Stimulated activated CD8-positive, alpha-beta memory T cell treated with anti-CD3 and anti-CD28 coated beads, Interleukin-15, amount 100 ng/mL, for 24 hours (primary cell): ENCODE measurements around the gene WNT6.

Source experiments
- DNase-seq: peaks from one replicate; pipeline ENCODE4 v3.0.0-alpha.2; 2020; ENCODE audit warnings: low read depth

WNT6 gene

DNA sequence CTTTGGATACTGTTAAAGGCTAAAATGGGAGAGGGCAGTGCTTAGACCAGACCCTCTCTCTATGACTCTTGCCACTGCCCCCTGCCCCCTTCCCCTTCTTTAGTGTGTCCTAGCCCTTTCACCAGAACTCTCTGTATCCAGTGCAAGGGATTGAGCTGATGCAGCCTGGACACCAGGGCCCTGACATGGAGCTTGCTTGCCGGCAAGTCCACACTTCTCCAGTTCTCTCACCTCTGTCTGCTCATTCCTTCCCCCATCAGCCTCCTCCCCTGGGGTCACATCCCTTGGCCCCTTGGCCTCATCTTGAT is 1.5 kb upstream of the WNT6 start:
- no peak for DNase-seq

DNA sequence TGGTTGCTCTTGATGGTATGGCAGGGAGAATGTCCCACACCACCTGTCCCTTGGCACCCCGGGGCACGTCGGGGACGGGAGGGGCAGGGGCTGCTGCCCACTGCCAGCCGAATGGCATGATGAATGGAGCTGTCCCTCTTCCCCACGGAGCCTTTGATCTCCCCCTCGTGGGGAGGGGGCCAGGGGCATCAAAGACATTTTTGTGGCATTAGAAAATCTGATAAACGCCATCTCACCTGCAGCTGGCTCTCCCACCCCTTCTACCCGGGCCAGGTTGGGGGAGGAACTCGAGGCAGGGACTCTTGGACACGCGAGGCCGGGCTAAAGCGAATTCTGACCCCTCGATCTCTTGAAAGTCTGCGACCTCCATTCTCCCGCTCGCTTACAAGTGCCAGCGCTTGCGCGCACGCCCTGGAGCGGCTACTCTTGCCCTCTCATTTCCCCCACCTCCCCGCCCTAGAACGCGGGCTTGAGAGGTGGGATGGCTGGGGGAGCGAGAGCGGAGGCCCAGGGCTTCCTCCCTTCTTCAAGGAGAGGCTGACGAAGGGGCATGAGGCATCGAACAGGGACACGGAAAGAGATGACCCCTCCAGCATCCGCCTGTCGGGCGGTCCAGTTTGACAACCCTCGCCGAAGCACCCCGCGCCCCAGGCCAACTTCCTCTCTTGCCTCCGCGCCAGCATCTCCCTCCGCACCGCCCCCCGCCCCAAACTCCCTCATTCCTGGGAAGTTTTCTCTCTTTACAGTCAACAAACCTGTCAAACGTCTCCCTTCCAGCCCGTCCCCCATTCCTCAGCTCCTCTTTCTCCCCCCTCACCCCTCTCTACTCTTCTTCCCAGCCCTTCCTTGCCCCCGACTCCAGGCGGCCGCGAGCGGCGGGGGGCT is 692 bp upstream of the WNT6 start:
- DNase-seq, result no peak

DNA sequence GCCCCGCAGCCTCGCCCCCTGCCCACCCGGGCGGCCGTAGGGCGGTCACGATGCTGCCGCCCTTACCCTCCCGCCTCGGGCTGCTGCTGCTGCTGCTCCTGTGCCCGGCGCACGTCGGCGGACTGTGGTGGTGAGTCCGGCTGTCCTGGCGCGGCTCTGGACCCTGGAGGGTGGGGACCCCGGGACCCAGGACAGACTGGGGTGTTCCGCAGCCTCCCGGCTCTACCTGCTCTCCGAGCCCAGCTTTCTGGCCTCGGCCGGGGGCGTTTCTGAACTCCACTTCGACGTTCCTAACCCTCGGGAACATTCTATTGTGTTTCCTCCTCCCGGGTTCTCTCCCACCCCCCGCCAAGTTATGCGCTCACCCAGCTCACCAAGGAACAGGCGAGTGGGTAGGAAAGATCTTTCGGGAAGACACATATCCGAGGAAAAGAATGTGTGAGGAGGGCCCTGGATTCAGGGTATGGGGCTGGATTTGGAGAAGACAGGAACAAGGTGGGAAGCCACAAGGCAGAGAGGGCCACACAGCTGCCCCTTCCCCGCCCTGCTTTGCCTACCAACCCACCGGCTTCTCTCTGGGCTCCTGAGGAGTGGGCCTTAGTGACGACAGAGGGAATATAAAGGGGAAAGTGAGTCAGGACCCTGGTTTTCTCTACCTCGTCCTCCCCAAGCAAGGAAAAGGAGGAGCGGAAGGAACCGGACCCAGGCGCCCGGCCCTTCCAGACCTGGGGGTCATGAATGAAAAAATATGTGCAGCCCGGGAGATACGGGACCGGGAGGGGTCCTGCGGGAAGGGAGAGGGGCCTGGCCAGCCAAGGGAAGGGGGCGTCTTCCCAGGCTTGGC is 605 bp downstream of the WNT6 start:
- DNase-seq, result no peak

DNA sequence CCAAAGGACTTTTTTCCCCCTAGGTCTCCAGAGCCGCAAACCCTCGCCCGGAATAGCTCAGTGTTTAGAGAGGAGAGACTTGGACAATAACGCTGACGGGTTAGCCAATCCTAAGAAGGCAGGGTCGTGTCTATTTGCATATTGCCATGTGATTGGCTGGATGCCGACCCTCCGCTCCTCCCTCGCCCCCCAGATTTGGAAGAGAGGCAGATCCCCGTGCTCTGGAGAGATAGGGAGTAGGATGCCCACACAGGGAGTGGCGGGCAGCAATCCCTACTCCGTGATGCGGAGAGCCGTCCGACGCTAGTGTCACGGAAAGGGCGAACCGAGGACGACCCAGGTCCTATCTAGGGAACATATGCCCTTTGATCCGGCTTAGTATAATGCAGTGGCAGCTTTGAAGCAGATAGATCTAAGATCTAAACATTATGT is 1.4 kb downstream of the WNT6 start:
- DNase-seq, result no peak

DNA sequence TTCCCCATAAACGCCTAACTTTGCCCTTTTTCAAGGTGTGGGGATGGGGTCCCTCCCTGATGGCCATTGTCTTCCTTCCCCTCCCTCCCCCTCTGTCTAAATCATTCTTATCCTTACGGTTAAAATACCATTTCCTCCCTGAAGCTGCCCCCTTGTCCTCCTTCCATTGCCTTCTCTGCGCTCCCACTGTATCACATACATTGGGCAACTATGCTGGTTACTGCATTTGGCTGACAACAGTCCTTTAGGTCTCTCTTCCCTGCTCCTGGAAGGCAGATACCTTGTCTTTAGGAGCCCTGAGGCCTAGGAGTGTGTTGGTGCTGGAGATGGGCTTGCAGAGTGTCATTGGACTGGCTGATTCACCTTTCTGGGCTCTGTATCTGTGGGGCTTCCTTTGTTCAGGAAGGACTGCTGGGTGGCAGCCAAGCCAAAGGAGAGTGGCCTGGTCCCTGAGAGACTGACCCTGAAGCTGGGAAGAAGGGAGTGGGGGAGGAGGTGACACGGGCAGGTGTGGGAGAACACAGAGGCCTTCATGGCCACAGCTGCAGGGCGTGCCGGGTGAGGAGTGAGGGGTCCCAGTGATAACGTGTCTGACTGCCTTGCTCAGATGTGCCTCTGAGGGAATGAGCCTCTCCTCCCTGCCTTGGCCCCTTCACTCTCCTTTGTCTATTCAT is 2.2 kb downstream of the WNT6 start:
- DNase-seq, result no peak

DNA sequence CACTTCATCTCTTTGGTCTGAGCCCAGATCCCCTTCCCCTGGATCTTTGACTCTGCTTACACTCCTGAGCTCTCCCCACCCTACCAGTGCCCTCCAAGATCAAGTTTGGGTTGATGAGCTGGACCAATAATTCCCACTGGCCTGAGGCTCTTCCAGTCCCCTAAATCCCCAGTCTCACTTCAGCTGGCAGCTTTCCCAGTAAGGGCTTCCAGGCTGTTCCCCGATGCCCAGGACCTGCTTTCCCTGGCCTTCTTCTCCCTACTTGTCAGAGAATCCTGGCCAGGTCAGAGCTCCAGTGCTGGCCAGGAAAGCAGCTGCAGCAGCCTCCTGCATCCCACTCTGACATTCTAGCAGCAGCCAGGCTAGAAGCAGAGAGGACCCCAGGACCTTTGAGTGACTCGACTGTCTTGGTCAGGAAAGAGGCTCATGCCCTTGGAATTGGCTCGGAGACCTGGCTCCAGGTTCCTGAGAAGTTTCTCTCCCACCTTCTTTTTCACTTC is 3.5 kb downstream of the WNT6 start:
- no peak for DNase-seq

DNA sequence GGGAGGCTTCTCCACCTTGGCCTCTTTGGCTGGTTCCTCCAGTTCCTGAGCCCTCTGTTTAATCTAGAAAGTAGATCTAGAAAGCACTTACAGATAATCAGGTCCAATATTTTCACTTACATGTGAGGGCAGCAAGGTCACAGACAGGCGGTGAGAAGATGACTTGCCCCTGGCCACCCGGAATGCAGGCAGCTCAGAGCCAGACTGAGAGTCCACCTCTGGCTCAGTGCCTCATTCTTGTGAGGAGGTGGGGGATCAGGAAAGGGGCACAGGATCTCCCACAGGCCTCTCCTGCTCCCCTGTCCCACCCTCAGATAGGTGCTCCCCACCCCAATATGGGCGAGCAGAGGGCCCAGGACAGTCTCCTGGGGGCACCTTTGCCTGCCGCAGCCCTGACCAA is 5.8 kb downstream of the WNT6 start:
- no peak for DNase-seq

DNA sequence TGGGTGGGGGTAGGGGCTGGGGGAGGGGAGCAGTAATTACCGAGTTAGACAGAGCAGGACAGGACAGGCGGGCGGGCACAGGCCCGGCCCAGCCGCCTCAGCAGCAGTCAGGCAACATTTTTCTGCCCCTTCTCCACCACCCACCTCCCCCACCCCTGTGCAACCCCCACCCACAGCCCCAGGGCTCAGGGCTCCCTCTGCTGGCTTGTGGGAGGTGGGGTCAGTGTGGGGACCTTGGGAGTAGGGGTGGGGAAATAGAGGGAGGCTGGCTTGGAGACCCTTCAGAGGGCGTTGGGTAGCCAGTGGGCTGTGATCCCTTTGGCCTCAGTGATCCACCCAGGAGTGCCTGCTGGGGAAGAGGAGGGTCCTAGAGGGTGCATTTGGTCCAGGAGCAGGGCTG is 6.4 kb downstream of the WNT6 start:
- DNase-seq, result no peak

DNA sequence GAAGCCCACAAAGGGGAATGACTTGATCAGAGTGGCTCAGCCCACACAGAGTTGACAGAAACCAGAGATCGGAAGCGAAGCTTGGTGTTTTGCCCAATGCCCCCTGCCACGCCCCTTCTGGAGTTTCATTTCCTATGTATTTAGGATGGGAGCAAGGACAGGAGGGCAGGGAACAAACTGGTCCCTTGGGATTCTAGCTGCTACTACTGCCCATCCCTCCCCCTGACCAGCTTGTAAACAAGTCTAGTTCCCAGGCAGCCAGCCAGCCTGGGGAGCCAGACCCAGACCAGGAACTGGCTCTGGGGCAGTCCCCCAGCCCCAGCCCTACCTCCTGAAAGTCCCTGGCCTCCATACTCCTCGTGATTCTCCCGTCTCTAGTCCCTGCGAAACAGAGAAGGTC is 8.3 kb downstream of the WNT6 start:
- no peak for DNase-seq

DNA sequence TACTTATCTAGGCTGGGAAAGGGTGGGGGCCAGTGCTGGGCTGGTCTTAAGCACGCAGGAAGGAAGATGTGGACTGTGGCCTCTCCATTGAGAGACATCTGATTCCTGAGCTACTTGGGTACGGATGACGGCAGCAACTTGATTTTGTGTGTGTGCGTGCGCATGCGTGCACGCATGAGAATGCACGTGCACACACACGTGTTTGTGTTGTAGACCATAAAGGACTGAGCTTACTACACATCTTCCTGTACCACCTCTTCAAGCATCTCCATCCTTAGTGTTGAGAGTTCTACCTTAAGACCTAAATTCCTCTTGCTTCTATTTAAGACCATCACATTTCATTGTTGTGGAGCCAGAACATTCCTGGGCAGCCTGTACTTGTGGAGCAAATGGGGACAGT is 9.5 kb downstream of the WNT6 start:
- DNase-seq, result no peak

DNA sequence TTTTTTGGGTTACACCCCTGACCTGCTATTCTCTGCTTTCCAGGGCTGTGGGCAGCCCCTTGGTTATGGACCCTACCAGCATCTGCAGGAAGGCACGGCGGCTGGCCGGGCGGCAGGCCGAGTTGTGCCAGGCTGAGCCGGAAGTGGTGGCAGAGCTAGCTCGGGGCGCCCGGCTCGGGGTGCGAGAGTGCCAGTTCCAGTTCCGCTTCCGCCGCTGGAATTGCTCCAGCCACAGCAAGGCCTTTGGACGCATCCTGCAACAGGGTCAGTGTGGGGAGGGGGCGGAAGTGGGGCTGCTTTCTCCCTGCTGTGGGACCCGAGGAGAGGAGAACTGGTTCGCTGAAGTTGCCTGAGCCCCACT is 11.4 kb downstream of the WNT6 start:
- DNase-seq, result no peak

DNA sequence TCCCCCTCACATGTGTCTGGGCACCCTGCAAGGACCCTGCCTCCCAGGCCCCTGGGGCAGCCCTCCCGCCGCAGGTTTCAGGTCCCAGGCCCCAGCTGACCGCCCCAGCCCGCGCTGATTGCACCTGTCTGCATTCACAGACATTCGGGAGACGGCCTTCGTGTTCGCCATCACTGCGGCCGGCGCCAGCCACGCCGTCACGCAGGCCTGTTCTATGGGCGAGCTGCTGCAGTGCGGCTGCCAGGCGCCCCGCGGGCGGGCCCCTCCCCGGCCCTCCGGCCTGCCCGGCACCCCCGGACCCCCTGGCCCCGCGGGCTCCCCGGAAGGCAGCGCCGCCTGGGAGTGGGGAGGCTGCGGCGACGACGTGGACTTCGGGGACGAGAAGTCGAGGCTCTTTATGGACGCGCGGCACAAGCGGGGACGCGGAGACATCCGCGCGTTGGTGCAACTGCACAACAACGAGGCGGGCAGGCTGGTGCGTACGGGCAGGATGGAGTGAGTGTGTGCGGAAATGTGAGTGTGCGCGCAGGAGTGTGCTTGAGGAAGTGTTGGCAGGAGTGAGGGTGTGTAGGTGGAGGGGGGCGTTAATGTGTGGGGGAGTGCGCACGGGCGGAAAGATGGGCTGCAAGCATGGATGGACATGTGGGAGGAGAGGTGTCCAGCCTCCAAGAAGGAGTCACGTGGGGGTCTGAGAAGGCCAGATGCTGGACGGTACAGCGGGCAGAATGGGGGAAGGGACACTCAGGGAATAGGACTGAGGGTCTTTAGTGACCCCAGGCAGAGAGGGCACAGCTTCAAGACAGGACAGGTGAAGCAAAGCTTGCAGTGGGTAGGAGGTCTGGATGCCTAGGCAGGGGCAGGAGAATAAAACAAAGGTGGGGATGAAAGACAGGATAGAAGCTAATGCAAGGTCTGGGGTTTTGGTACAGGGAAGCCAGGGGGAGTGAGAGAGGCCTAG is 12.0 kb downstream of the WNT6 start:
- DNase-seq, result no peak

DNA sequence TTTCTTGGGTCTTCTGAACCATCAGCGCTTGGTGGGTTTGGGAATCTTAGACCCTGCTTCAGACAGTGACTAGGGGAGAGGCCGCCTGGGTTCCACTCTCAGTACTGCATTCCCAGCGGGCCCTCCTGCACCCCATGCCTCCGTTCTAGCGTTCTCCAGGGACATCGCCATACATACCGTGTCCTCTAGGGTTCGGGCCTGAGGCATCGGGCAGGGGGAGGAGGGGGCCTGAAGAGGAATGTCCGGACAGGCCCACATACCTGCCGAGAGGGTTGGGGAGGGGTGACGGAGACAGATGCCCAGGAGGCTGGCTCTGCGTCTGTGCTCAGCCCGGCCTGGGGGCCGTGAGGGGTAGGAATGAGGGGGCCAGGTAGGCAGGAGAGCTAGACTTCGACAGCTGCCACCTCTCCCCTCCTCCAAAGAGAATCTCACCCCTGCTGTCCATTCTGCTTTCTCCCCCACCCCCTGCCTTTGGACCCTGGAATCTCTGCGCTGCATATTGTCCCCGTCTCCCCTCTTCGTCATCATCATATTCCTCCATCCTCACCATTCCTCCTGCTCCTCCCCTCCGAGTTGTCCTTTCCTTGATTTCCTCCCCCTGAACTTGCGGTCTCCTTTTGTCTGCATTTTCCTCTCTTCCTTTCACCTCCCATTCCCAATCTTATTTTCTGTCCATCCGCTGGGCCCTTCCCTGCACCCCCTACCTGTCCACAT is 13.2 kb downstream of the WNT6 start:
- no peak for DNase-seq

DNA sequence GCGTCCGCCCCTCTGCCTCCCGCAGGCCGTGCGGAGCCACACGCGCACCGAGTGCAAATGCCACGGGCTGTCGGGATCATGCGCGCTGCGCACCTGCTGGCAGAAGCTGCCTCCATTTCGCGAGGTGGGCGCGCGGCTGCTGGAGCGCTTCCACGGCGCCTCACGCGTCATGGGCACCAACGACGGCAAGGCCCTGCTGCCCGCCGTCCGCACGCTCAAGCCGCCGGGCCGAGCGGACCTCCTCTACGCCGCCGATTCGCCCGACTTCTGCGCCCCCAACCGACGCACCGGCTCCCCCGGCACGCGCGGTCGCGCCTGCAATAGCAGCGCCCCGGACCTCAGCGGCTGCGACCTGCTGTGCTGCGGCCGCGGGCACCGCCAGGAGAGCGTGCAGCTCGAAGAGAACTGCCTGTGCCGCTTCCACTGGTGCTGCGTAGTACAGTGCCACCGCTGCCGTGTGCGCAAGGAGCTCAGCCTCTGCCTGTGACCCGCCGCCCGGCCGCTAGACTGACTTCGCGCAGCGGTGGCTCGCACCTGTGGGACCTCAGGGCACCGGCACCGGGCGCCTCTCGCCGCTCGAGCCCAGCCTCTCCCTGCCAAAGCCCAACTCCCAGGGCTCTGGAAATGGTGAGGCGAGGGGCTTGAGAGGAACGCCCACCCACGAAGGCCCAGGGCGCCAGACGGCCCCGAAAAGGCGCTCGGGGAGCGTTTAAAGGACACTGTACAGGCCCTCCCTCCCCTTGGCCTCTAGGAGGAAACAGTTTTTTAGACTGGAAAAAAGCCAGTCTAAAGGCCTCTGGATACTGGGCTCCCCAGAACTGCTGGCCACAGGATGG is 14.0 kb downstream of the WNT6 start:
- DNase-seq, result no peak

DNA sequence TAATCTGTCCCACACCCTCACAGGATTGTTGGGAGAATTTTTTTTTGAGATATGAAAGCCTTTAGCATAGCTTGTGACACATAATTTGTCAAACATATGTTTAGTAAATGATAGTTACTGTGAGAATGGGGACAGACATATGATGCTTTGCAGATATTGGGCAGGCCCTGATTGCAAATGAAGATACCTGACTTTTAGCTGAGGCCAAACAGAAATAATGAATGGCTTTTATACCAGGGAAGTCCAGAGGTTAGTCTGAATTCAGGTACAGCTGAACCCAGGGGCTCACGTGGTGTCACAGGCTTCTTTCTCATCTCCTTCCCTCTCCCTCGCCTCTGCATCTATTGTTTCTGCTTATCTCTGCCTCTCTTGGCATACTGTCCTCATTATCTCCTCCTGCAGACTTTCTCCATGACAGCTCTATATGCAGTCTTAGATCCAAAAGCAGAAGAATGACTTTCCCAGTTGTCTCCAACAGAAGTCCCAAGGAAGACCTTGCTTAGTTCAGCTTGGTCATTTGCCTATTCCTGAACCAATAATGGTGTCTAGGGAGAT is 16.2 kb downstream of the WNT6 start:
- no peak for DNase-seq

DNA sequence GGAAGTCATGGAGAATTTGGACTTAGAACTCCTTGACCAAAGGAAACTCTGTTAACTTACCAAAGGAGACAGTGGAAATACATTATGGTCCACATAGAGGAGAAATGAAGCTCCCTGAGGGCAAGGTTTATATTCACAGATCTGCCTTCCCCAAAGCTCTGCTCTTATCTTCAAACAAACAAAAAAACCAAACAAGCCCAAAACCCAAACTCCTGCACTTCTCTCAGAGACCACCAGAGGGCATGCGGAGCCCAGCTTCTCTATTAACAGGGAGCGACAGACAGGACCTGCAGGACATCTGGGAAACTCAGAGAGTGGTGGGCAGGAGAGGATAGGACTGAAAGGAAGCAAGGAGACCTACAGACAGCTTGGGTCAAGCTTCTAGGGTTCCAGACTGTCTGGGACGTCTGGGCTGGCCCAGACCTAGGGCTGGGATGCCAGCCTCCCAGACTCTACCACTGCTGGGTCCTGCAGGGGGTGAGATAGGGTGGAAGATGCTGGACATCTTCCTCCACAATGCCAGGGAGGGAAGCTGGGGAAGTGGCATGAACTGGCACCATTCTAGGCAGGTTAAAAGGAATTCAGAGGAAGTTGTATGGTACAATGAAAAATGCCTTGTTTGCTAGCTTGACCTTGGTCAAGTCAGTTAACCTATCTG is 17.1 kb downstream of the WNT6 start:
- no peak for DNase-seq

DNA sequence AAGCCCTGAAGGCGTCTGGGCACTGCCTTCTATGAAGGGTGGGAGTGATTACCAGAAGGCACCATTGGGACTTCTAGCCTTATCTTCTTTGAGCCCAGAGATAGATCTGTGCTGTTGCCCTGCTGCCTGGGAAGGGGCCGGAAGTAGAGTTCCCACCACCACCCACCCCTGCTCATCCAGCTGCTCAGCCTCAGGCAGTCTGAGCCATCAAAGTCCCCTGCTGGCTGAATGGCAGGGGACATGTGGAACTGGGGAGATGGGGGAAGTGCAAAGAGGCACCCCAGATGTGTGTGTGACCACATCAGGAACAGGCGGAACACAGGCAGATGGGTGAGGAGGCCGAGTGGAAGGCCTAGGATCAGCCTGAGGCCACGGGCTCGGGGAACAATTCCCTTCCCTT is 17.7 kb downstream of the WNT6 start:
- DNase-seq, result no peak

DNA sequence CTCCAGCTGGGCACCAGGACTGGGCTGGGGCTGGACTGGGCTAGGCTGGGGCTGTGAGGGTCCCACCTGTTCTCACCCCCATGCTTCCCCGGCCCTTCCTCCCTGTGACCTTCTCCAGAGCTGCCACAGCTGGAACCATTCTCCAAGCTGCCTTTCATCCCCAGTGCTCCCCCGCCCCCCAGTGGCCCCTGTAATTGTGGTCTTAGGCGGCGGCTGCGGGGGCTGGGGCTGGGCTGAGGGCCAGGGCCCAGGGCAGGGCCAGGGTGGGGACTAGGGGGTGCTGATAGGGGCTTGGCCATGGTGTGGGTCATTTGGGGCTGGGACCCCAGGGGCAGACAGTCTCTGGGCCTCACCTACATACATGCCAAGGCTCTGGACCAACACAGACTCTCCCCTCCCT is 18.3 kb downstream of the WNT6 start:
- DNase-seq, result no peak

DNA sequence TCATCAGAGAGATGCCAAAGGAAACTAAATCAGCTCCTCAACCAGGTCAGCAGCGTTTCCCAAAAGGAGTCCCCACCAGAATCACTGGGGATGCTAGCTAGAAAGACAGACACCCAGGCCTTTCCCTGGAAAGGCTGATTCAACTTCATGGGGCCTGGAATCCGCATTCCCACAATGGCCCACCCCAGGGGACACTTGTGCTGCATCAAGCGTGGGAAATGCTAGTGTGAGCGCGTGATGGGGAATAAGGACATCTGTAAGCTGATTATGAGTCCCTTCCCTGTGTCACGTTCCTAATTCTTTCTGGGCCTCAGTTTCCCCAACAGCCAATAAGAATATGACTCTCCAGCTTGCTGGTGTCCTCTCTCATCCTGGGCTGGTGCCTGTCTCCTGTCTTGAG is 18.9 kb downstream of the WNT6 start:
- DNase-seq, result no peak
